ENCODE results near the gene STUB1. TPM values are rescaled to one million over a fixed set of nuclear protein-coding genes. Genes with fewer than 3 reads are reported as not detected.

Gene STUB1
- total RNA-seq: 100 to 1,000 TPM; 117 to 136 (median 127) TPM

DNA sequence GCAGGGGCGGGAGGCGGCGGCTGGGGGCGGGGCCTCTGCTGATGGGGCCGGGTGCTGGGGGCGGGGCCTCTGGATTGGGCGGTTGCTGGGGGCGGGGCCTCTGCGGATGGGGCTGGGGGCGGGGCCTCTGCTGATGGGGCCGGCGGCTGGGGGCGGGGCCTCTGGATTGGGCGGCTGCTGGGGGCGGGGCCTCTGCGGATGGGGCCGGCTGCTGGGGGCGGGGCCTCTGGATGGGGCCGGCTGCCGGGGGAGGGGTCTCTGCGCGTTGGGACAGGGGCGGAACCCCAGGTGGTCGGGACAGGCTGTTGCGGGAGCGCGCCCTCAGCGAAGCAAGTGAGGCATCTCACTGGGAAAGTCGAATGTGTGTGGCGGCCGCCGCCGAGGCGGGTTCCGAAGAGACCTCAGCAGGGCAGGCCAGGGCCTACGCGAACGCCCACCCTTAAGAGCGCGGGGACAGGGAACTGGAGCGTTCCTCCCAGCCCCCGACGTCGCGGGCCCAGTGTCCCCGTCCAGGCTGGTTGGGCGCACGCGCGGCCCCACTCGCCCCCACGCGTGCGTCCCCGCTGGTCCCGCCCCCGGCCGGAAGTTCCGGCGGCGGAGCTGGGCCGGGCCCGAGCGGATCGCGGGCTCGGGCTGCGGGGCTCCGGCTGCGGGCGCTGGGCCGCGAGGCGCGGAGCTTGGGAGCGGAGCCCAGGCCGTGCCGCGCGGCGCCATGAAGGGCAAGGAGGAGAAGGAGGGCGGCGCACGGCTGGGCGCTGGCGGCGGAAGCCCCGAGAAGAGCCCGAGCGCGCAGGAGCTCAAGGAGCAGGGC, at the start of gene STUB1:
STUB1 (plus strand) TSS at position 597 of the 811 bp plus-strand sequence; CDS start at position 713, 116 bp downstream.
- peak; percentile 90 for DNase-seq

DNA sequence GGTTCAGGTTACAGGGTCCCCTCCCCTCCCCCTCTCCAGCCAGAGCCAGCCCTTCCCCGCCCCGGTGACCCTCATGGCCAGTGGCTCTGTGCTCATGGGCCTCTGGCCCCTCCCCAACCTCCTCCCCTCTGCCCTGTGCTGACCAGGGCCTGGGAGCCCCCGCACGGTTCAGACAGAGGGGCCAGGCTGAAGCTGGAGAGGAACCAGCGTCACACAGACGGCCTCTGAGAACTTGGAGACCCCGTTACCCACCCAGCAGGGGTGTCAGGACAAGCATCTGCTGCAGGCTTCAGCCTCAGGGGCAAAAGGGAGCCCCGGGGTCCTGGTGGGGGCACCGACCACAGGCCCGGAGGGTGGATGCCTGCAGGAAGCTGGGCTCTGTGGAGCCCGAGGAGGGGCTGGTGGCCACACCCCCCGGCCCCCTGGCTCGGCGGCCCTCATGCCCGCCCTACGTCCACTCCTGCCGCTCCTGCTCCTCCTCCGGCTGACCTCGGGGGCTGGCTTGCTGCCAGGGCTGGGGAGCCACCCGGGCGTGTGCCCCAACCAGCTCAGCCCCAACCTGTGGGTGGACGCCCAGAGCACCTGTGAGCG, 49.3 kb upstream of the STUB1 start, which contains the start of gene WFIKKN1:
WFIKKN1 (plus strand) TSS at position 171 of the 591 bp plus-strand sequence; CDS start at position 440, 269 bp downstream.
- H3K36me3 Mint-ChIP-seq (ENCODE audit: insufficient read depth): no peaks in the 10 kb centered on the region
- DNase-seq: no peak
- H3K27me3 Mint-ChIP-seq (ENCODE audit: low read depth): no peaks in the 10 kb centered on the region
- no peak within 1 kb of the TSS for H3K4me3 Mint-ChIP-seq
- H3K9me3 Mint-ChIP-seq: no peaks in the 10 kb centered on the region
- no peak for ATAC-seq
- peaks cover 2% of the 10 kb centered on the region for H3K4me1 Mint-ChIP-seq (ENCODE audit: low read depth)

More for the DNA sequence above, at the start of gene STUB1:
- H3K4me3 Mint-ChIP-seq: peak within 1 kb of the TSS; percentile 83
- H3K4me1 Mint-ChIP-seq (ENCODE audit: low read depth): peaks cover 23% of the 10 kb centered on the region
- peak; percentile 59 to 61 for ATAC-seq
- no peaks in the 10 kb centered on the region for H3K9me3 Mint-ChIP-seq
- peaks cover 7% of the 10 kb centered on the region for H3K27me3 Mint-ChIP-seq (ENCODE audit: low read depth)
- peaks cover 11% of the 10 kb centered on the region for H3K36me3 Mint-ChIP-seq (ENCODE audit: insufficient read depth)

DNA sequence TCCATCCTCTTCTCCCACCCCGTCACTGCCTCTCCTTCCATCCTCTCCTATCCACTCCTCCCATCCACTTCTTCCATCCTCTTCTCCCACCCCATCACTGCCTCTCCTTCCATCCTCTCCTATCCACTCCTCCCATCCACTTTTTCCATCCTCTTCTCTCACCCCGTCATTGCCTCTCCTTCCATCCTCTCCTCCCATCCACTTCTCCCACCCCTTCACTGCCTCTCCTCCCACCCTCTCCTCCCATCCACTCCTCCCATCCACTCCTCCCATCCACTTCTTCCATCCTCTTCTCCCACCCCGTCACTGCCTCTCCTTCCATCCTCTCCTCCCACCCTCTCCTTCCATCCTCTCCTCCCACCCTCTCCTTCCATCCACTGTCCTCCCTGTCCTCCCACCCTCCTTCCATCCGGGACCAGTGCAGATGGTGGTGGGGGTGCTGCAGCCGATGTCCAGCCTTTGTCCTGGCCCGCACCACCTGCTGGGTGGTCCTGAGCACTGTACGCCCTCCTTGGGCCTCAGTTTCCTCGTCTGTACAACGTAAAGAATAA, 48.3 kb upstream of the STUB1 start:
- no peak overlapping the region for H3K4me3 Mint-ChIP-seq
- H3K9me3 Mint-ChIP-seq: no peaks in the 10 kb centered on the region
- no peak for DNase-seq
- no peak for ATAC-seq
- H3K4me1 Mint-ChIP-seq (ENCODE audit: low read depth): peaks cover 2% of the 10 kb centered on the region
- no peaks in the 10 kb centered on the region for H3K36me3 Mint-ChIP-seq (ENCODE audit: insufficient read depth)
- peaks cover 3% of the 10 kb centered on the region for H3K27me3 Mint-ChIP-seq (ENCODE audit: low read depth)

DNA sequence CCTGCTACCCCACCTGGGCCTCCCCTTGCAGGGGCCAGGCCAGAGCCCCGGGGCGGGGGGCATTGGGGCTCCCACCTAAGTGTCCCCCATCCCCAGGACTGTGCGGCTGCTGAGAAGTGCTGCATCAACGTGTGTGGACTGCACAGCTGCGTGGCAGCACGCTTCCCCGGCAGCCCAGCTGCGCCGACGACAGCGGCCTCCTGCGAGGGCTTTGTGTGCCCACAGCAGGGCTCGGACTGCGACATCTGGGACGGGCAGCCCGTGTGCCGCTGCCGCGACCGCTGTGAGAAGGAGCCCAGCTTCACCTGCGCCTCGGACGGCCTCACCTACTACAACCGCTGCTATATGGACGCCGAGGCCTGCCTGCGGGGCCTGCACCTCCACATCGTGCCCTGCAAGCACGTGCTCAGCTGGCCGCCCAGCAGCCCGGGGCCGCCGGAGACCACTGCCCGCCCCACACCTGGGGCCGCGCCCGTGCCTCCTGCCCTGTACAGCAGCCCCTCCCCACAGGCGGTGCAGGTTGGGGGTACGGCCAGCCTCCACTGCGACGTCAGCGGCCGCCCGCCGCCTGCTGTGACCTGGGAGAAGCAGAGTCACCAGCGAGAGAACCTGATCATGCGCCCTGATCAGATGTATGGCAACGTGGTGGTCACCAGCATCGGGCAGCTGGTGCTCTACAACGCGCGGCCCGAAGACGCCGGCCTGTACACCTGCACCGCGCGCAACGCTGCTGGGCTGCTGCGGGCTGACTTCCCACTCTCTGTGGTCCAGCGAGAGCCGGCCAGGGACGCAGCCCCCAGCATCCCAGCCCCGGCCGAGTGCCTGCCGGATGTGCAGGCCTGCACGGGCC, 47.5 kb upstream of the STUB1 start:
- DNase-seq: no peak
- no peaks in the 10 kb centered on the region for H3K9me3 Mint-ChIP-seq

DNA sequence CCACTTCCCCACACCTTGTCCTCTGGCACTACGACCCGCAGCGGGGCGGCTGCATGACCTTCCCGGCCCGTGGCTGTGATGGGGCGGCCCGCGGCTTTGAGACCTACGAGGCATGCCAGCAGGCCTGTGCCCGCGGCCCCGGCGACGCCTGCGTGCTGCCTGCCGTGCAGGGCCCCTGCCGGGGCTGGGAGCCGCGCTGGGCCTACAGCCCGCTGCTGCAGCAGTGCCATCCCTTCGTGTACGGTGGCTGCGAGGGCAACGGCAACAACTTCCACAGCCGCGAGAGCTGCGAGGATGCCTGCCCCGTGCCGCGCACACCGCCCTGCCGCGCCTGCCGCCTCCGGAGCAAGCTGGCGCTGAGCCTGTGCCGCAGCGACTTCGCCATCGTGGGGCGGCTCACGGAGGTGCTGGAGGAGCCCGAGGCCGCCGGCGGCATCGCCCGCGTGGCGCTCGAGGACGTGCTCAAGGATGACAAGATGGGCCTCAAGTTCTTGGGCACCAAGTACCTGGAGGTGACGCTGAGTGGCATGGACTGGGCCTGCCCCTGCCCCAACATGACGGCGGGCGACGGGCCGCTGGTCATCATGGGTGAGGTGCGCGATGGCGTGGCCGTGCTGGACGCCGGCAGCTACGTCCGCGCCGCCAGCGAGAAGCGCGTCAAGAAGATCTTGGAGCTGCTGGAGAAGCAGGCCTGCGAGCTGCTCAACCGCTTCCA, 46.7 kb upstream of the STUB1 start:
- no peaks in the 10 kb centered on the region for H3K9me3 Mint-ChIP-seq
- no peak for DNase-seq
- no peak for ATAC-seq
- H3K4me3 Mint-ChIP-seq: no peak overlapping the region
- peaks cover 4% of the 10 kb centered on the region for H3K4me1 Mint-ChIP-seq (ENCODE audit: low read depth)
- no peaks in the 10 kb centered on the region for H3K36me3 Mint-ChIP-seq (ENCODE audit: insufficient read depth)
- H3K27me3 Mint-ChIP-seq (ENCODE audit: low read depth): peaks cover 3% of the 10 kb centered on the region

More for the DNA sequence above, 47.5 kb upstream of the STUB1 start:
- Mint-ChIP-seq H3K27me3 (ENCODE audit: low read depth) (peaks cover 3% of the 10 kb centered on the region), H3K4me3 (no peak overlapping the region), H3K36me3 (ENCODE audit: insufficient read depth) (no peaks in the 10 kb centered on the region), H3K4me1 (ENCODE audit: low read depth) (peaks cover 2% of the 10 kb centered on the region)
- ATAC-seq: no peak

DNA sequence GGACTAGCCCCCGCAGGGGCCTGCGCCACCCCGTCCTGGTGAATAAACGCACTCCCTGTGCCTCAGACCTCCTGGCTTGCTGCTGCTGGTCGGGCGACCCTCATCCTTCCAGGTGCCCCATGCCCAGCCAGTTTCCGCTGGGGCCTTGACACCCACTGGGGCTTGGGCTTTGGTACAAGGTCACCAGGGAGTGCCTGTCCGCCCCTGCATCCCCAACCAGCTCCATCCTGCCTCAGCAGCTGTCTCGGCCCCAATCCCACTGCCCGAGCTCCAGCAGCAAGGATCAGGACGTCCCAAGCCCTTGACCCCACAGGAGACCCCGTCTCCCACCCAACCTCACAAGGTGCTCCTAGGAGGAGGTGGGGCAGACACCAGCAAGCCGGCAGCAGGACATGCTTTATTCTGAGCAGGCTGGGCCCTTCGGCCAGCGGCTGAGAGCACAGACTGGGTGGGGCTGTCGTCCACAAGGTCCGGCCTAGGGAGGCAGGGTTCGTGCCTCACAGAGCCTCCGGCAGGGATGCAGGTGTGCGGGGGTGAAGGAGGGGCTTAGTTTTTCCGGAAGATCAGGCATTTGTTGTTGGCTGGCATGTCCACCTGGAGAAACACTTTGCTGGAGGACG, 46.0 kb upstream of the STUB1 start:
- DNase-seq (no peak), ATAC-seq (no peak)
- H3K27me3 Mint-ChIP-seq (ENCODE audit: low read depth): peaks cover 3% of the 10 kb centered on the region
- no peaks in the 10 kb centered on the region for H3K9me3 Mint-ChIP-seq
- no peaks in the 10 kb centered on the region for H3K36me3 Mint-ChIP-seq (ENCODE audit: insufficient read depth)
- H3K4me1 Mint-ChIP-seq (ENCODE audit: low read depth): peaks cover 4% of the 10 kb centered on the region
- peak overlapping the region; percentile 74 for H3K4me3 Mint-ChIP-seq

DNA sequence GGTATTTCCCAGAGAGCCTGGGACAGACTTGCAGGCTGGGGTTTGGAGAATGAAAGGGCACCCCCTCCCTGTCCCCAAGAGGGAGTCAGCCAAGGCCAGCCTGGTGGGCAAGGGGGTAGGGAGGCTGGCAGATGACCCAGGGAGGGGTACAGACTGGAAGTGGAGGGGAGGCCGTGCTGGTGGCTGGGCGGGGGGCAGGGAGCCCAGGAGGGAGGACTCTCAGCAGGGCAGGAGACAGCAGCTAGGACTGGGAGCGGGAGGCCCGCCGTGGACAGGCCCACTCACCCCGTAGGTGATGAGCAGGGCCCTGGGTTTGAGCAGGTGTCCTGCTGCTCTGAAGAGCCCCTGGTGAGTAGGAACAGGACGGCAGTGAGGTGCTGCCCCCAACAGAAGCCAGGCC, 45.2 kb upstream of the STUB1 start:
- ATAC-seq (no peak), DNase-seq (no peak)
- peaks cover 4% of the 10 kb centered on the region for H3K4me1 Mint-ChIP-seq (ENCODE audit: low read depth)
- peak overlapping the region; percentile 74 for H3K4me3 Mint-ChIP-seq
- no peaks in the 10 kb centered on the region for H3K36me3 Mint-ChIP-seq (ENCODE audit: insufficient read depth)
- peaks cover 3% of the 10 kb centered on the region for H3K27me3 Mint-ChIP-seq (ENCODE audit: low read depth)
- H3K9me3 Mint-ChIP-seq: no peaks in the 10 kb centered on the region

DNA sequence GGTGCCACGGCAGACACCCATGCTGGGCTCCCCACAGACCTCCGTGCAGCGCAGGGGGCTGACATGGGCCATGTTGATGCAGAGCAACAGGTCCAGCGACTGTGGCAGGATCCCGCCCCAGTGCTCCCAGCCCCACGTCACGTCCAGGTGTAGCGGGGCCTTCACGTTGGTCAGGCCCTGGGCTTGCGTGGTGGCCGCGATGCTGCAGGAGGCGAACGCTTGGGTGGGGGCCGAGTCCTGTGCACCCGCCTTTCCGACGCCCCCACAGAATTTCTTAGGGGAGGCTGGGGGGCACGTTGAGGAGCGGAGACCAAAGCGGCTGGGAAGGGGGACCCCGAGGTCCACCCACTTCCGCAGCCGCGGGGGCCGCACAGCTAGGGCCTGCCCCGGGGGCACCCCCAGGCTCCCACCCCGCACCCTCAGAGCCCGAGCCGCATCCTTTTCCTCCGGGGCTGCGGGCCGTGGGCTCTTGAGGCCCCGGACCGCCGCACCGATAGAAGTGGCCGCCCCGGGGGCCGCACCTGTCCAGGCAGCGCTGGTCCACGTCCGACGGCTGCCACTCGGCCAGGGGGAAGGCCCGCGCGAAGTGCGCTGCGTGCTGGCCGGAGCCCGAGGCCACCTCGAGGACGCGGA, 44.5 kb upstream of the STUB1 start:
- DNase-seq: no peak
- Mint-ChIP-seq H3K9me3 (no peaks in the 10 kb centered on the region), H3K27me3 (ENCODE audit: low read depth) (peaks cover 3% of the 10 kb centered on the region), H3K4me1 (ENCODE audit: low read depth) (peaks cover 4% of the 10 kb centered on the region), H3K36me3 (ENCODE audit: insufficient read depth) (no peaks in the 10 kb centered on the region), H3K4me3 (peak overlapping the region; percentile 88)
- ATAC-seq: peak; percentile 2 to 3

DNA sequence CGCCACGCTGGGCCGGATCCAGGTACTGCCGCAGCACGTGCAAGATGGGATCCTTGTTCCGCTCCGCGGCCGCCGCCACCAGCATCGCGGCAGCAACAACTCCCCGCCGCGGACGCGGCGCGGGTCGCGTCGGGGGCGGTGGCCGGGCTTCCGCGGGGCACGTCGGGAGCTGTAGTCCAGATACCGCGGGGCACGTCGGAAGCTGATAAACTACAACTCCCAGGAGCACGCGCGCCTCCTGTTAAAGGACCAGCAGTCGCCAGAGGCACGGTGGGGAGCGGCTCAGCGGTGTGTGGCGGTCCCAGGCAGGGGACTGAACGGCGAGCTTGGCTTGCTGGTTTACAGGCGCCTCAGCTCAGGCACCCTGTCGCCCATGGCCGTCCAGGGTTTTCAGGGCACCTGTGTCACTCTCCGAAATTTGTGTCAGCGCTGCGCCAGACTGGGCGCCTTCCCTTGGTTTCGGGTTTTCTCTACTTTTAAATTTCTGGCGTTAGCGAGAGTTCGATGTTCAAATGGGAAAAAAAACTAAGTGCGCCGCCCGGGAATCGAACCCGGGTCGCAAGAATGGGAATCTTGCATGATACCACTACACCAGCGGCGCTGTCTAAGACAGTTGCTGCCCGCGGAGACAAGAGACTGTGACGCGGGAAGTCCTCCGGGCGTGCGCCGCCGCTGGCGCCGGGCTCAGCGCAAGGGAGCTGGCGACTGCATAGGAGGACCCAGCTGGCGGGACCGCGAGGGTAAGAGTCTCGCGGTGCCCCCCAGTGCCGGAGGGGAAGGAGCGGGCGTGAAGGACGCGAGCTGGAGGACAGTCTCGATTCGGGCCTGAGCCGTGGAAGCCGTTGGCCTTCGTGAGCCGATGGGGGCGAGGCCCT, 43.8 kb upstream of the STUB1 start, which contains the start of gene METTL26:
METTL26 (minus strand) TSS at position 100 of the 875 bp plus-strand sequence; CDS start at position 85, 15 bp downstream.
- Mint-ChIP-seq H3K36me3 (ENCODE audit: insufficient read depth) (no peaks in the 10 kb centered on the region), H3K4me1 (ENCODE audit: low read depth) (peaks cover 4% of the 10 kb centered on the region), H3K27me3 (ENCODE audit: low read depth) (peaks cover 3% of the 10 kb centered on the region), H3K4me3 (peak within 1 kb of the TSS; percentile 88), H3K9me3 (no peaks in the 10 kb centered on the region)
- DNase-seq: peak; percentile 87
- ATAC-seq: peak; percentile 89

DNA sequence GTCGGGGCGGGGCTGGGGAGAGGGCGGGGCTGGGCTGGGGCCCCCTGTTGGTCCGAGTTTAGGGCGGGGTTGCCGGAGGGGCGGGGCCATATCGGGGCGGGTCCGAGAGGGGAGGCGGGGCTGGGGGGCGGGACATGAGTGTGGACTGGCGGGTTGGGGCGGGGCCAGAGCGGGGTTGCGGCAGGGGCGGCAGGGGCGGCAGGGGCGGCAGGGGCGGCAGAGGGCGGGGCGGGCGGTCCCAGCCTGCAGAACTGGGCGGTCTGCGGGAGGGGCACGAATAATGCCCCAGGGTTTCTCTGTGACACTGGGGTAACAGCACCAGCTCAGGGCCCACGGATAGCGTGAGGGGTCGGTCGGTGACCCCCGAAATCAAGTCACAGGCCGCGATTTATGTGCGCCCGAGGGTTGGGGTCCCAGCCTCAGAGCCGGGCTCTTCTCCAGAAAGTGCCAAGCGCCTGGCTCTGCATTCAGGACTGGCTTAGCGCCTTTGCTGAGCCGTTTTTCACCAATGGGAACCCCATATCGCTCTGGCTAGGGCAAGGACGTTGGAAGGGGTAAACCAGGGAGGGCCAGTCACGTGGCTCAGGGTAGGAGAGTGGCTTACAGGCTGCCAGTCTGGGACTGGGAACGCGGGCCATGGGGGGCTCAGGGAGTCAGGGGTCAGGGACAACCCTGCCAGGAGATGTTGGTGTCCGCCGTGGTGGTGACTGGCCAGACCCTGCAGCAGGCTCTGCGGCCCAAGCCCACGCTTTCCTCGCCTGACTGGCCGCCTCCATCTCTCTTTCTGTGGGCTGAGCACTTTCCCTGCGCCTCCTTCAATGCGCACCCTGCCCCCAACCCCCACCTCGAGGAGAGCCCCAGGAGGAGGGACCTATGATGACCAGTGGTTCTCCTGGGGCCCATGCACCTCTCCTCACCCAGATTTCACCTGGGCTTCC, 42.9 kb upstream of the STUB1 start:
- Mint-ChIP-seq H3K4me1 (ENCODE audit: low read depth) (peaks cover 4% of the 10 kb centered on the region), H3K36me3 (ENCODE audit: insufficient read depth) (no peaks in the 10 kb centered on the region), H3K4me3 (peak overlapping the region; percentile 88), H3K9me3 (no peaks in the 10 kb centered on the region), H3K27me3 (ENCODE audit: low read depth) (peaks cover 3% of the 10 kb centered on the region)
- ATAC-seq (peak; percentile 56 to 62), DNase-seq (peak; percentile 84)

DNA sequence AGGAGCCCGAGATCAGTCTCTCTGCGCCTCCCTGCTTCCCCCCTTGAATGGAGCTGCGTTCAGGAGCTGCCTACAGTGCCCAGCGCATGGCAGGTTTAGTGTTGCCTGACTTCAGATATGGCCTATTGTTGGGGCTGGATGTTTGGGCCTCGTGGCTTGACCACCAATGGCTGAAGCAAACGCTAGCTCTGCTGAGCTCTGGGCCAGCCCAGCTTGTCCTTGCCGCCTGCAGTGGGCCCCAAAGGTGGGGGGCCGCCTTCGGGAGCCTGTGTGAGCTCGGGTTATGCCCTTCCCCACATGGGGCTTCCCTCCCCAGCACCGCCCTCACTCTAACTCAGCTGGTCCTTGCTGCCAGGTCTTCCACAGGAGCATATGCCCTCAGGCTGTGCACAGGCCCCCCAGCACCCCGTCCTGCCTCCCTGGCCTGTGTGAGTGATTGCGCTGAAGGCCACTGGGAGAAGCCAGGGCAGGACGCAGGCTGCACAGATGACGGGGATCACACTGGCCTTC, 42.1 kb upstream of the STUB1 start:
- Mint-ChIP-seq H3K4me3 (no peak overlapping the region), H3K9me3 (no peaks in the 10 kb centered on the region), H3K36me3 (ENCODE audit: insufficient read depth) (no peaks in the 10 kb centered on the region), H3K4me1 (ENCODE audit: low read depth) (peaks cover 8% of the 10 kb centered on the region), H3K27me3 (ENCODE audit: low read depth) (peaks cover 3% of the 10 kb centered on the region)
- ATAC-seq (no peak), DNase-seq (no peak)
